GM23338 (cell line): ENCODE data around the gene TMC3. TPM values are rescaled to one million over a fixed set of nuclear protein-coding genes. Genes with fewer than 3 reads are reported as not detected.

Experiments
- ATAC-seq: fragments of 200-7000 bp; cut with Tn5 transposase; 3 replicates; pipeline ENCODE4 v1.9.1; 2020
- DNase-seq: peaks from one replicate; pipeline ENCODE4 v3.0.0-alpha.2; 2015; ENCODE audit warnings: low spot score
- H2AFZ ChIP-seq: fragments of 200-600 bp; sonication (generic); 2 replicates; pipeline ENCODE4 v1.8.0; 2016; ENCODE audit warnings: antibody characterized with exemption, mild to moderate bottlenecking, moderate library complexity
- H3F3A ChIP-seq: fragments of 200-600 bp; sonication (generic); replicated peaks from 2 replicates; pipeline ENCODE4 v1.8.0; 2017; ENCODE audit warnings: antibody characterized with exemption, mixed run types, low read depth
- H3K27ac ChIP-seq: fragments of 200-600 bp; sonication (generic); 2 replicates; pipeline ENCODE4 v1.6.1; 2016; ENCODE audit warnings: low read depth
- H3K27me3 ChIP-seq: fragments of 200-600 bp; sonication (generic); 2 replicates; pipeline ENCODE4 v1.8.0; 2016; ENCODE audit warnings: mild to moderate bottlenecking, mixed run types, moderate library complexity; ENCODE audit not compliant: insufficient read depth
- H3K36me3 ChIP-seq: fragments of 200-600 bp; sonication (generic); 2 replicates; pipeline ENCODE4 v1.8.0; 2016; ENCODE audit warnings: mild to moderate bottlenecking; ENCODE audit not compliant: insufficient read depth
- H3K4me1 ChIP-seq: fragments of 200-600 bp; sonication (generic); 2 replicates; pipeline ENCODE4 v1.8.0; 2016; ENCODE audit warnings: mild to moderate bottlenecking, moderate library complexity; ENCODE audit not compliant: insufficient read depth
- H3K4me2 ChIP-seq: fragments of 200-600 bp; sonication (generic); 2 replicates; pipeline ENCODE4 v1.7.1; 2017; ENCODE audit warnings: mixed run types
- H3K4me3 ChIP-seq: fragments of 200-600 bp; sonication (generic); 2 replicates; pipeline ENCODE4 v1.6.1; 2016; ENCODE audit warnings: mixed run types
- H3K79me2 ChIP-seq: fragments of 200-600 bp; sonication (generic); replicated peaks from 2 replicates; pipeline ENCODE4 v1.8.0; 2017; ENCODE audit warnings: mild to moderate bottlenecking; ENCODE audit not compliant: insufficient read depth
- H3K9me2 ChIP-seq: fragments of 200-600 bp; sonication (generic); 2 replicates; pipeline ENCODE4 v1.8.0; 2017; ENCODE audit not compliant: insufficient read depth
- H4K20me1 ChIP-seq: fragments of 200-600 bp; sonication (generic); replicated peaks from 2 replicates; pipeline ENCODE4 v1.8.0; 2017; ENCODE audit warnings: mild to moderate bottlenecking; ENCODE audit not compliant: insufficient read depth
- H3K27ac Mint-ChIP-seq: 2 replicates; pipeline ENCODE4 v1.8.0; 2020; ENCODE audit warnings: inconsistent platforms, mild to moderate bottlenecking, moderate library complexity, mixed read lengths
- H3K27me3 Mint-ChIP-seq: 3 replicates; pipeline ENCODE4 v1.8.0; 2022; ENCODE audit warnings: low read depth, mild to moderate bottlenecking, moderate library complexity, mixed read lengths, inconsistent platforms; ENCODE audit not compliant: insufficient read depth, poor library complexity
- H3K36me3 Mint-ChIP-seq: 3 replicates; pipeline ENCODE4 v1.8.0; 2021; ENCODE audit warnings: low read depth, mild to moderate bottlenecking, inconsistent platforms, moderate library complexity, mixed read lengths
- H3K4me1 Mint-ChIP-seq: 3 replicates; pipeline ENCODE4 v1.8.0; 2020; ENCODE audit warnings: mild to moderate bottlenecking, inconsistent platforms, mixed read lengths
- H3K4me3 Mint-ChIP-seq: 3 replicates; pipeline ENCODE4 v1.8.0; 2021; ENCODE audit warnings: moderate library complexity, mild to moderate bottlenecking, inconsistent platforms, mixed read lengths
- H3K9me3 Mint-ChIP-seq: 3 replicates; pipeline ENCODE4 v1.8.0; 2020; ENCODE audit warnings: moderate library complexity, mild to moderate bottlenecking, inconsistent platforms, mixed read lengths
- CREB1 ChIP-seq: fragments of 250-450 bp; sonication (Bioruptor Pico); IDR thresholded peaks from 2 replicates; pipeline ENCODE4 v1.5.0; 2020; ENCODE audit warnings: low read depth, mild to moderate bottlenecking, moderate library complexity
- EZH2 ChIP-seq: fragments of 200-600 bp; sonication (generic); IDR thresholded peaks from one replicate; pipeline ENCODE4 v1.8.0; 2017; ENCODE audit warnings: antibody characterized with exemption, mild to moderate bottlenecking, low read depth; ENCODE audit not compliant: unreplicated experiment
- JUNB ChIP-seq: IDR thresholded peaks from one replicate; pipeline ENCODE4 v1.6.1; 2016; ENCODE audit warnings: antibody characterized with exemption; ENCODE audit not compliant: unreplicated experiment
- NANOG ChIP-seq: IDR thresholded peaks from 2 replicates; pipeline ENCODE4 v1.6.1; 2016; ENCODE audit warnings: antibody characterized with exemption, borderline replicate concordance
- STAT1 ChIP-seq: IDR thresholded peaks from one replicate; pipeline ENCODE4 v1.6.1; 2016; ENCODE audit warnings: antibody characterized with exemption; ENCODE audit not compliant: unreplicated experiment
- ZNF331 ChIP-seq: fragments of 250-450 bp; sonication (Bioruptor Pico); IDR thresholded peaks from 2 replicates; pipeline ENCODE4 v1.5.0; 2020; ENCODE audit warnings: low read depth, mild to moderate bottlenecking, moderate library complexity
- polyA plus RNA-seq: library from polyadenylated mRNA; unstranded; fragments of >200 nt; fragmentation: Nextera tagmentation; extraction: Ambion mirVana; gene quantifications from 2 replicates; pipeline ENCODE4 v1.2.1, GENCODE V29; 2016
- total RNA-seq: library from RNA; depleted of rRNA; stranded (reverse); fragments of >200 nt; shearing (Covaris generic); gene quantifications from 2 replicates; pipeline ENCODE4 v1.2.3, GENCODE V29; 2014
- TF ChIP-seq, protein P1 (sequence below): fragments of 250-450 bp; sonication (Bioruptor Pico); IDR thresholded peaks from 2 replicates; pipeline ENCODE4 v1.5.0; 2020; ENCODE audit warnings: mild to moderate bottlenecking, moderate library complexity
- TF ChIP-seq, protein P2 (sequence below): IDR thresholded peaks from one replicate; pipeline ENCODE4 v1.6.1; 2018; ENCODE audit warnings: antibody characterized with exemption; ENCODE audit not compliant: unreplicated experiment
- TF ChIP-seq, protein P3 (sequence below), 2 experiments: fragments of 200-600 bp in 1 of 2; sonication (generic) in 1 of 2; conservative IDR thresholded peaks; 2 replicates each; pipeline versions ENCODE4 v1.5.1 to v1.6.1; 2016 to 2017; ENCODE audit warnings: antibody characterized with exemption in 2 of 2, low read depth in 2 of 2, mild to moderate bottlenecking in 2 of 2, moderate library complexity in 1 of 2
- TF ChIP-seq, protein P4 (sequence below): IDR thresholded peaks from 2 replicates; pipeline ENCODE4 v1.6.1; 2016; ENCODE audit warnings: antibody characterized with exemption

TMC3 gene
- total and polyA plus RNA-seq, 2 experiments from 2014 or later, result 0.10 TPM; not detected in 1

DNA sequence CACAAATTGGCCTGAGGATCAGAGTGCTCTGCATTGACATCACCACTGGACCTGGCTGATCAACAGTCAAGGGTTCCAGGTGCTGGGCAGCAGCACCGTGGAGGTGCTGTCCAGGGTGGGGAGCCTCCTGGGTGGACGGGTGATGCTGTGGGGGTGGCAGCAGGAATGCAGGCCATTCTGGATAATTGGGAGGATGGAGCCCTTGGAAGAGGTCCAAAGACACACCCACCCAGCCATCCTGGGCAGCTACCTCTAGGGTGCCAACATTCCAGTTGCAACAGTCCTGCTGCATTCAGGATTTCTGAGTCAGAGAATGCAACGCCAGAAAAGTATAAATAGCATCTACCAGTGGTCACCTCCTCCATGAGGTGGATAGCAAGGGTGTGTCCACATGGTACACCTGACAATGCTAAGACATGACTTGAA, 76.9 kb downstream of the TMC3 start:
- no peak overlapping the region for H2AFZ ChIP-seq
- H4K20me1 ChIP-seq, result no peaks in the 10 kb centered on the region
- Mint-ChIP-seq H3K27me3 (peaks cover 8% of the 10 kb centered on the region), H3K4me1 (peaks cover 28% of the 10 kb centered on the region), H3K4me3 (no peak overlapping the region), H3K36me3 (no peaks in the 10 kb centered on the region), H3K9me3 (no peaks in the 10 kb centered on the region), H3K27ac (no peak overlapping the region)
- 0 out of 2 replicates have a peak, but pooled peaks cover under 1% of the 10 kb centered on the region for H3K4me1 ChIP-seq
- H3K4me2 ChIP-seq, result no peak overlapping the region
- no peaks in the 10 kb centered on the region for H3F3A ChIP-seq
- DNase-seq, result no peak
- TF ChIP-seq, protein P1, sequence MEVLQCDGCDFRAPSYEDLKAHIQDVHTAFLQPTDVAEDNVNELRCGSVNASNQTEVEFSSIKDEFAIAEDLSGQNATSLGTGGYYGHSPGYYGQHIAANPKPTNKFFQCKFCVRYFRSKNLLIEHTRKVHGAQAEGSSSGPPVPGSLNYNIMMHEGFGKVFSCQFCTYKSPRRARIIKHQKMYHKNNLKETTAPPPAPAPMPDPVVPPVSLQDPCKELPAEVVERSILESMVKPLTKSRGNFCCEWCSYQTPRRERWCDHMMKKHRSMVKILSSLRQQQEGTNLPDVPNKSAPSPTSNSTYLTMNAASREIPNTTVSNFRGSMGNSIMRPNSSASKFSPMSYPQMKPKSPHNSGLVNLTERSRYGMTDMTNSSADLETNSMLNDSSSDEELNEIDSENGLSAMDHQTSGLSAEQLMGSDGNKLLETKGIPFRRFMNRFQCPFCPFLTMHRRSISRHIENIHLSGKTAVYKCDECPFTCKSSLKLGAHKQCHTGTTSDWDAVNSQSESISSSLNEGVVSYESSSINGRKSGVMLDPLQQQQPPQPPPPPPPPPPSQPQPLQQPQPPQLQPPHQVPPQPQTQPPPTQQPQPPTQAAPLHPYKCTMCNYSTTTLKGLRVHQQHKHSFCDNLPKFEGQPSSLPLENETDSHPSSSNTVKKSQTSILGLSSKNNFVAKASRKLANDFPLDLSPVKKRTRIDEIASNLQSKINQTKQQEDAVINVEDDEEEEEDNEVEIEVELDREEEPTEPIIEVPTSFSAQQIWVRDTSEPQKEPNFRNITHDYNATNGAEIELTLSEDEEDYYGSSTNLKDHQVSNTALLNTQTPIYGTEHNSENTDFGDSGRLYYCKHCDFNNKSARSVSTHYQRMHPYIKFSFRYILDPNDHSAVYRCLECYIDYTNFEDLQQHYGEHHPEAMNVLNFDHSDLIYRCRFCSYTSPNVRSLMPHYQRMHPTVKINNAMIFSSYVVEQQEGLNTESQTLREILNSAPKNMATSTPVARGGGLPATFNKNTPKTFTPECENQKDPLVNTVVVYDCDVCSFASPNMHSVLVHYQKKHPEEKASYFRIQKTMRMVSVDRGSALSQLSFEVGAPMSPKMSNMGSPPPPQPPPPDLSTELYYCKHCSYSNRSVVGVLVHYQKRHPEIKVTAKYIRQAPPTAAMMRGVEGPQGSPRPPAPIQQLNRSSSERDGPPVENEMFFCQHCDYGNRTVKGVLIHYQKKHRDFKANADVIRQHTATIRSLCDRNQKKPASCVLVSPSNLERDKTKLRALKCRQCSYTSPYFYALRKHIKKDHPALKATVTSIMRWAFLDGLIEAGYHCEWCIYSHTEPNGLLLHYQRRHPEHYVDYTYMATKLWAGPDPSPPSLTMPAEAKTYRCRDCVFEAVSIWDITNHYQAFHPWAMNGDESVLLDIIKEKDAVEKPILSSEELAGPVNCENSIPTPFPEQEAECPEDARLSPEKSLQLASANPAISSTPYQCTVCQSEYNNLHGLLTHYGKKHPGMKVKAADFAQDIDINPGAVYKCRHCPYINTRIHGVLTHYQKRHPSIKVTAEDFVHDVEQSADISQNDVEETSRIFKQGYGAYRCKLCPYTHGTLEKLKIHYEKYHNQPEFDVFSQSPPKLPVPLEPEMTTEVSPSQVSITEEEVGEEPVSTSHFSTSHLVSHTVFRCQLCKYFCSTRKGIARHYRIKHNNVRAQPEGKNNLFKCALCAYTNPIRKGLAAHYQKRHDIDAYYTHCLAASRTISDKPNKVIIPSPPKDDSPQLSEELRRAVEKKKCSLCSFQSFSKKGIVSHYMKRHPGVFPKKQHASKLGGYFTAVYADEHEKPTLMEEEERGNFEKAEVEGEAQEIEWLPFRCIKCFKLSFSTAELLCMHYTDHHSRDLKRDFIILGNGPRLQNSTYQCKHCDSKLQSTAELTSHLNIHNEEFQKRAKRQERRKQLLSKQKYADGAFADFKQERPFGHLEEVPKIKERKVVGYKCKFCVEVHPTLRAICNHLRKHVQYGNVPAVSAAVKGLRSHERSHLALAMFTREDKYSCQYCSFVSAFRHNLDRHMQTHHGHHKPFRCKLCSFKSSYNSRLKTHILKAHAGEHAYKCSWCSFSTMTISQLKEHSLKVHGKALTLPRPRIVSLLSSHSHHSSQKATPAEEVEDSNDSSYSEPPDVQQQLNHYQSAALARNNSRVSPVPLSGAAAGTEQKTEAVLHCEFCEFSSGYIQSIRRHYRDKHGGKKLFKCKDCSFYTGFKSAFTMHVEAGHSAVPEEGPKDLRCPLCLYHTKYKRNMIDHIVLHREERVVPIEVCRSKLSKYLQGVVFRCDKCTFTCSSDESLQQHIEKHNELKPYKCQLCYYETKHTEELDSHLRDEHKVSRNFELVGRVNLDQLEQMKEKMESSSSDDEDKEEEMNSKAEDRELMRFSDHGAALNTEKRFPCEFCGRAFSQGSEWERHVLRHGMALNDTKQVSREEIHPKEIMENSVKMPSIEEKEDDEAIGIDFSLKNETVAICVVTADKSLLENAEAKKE (CRISPR knock-in tag), result no peak
- TF ChIP-seq EZH2 (no peak), NANOG (no peak), ZNF331 (CRISPR knock-in tag) (no peak), STAT1 (no peak), CREB1 (CRISPR knock-in tag) (no peak), JUNB (no peak)
- TF ChIP-seq, protein P2, sequence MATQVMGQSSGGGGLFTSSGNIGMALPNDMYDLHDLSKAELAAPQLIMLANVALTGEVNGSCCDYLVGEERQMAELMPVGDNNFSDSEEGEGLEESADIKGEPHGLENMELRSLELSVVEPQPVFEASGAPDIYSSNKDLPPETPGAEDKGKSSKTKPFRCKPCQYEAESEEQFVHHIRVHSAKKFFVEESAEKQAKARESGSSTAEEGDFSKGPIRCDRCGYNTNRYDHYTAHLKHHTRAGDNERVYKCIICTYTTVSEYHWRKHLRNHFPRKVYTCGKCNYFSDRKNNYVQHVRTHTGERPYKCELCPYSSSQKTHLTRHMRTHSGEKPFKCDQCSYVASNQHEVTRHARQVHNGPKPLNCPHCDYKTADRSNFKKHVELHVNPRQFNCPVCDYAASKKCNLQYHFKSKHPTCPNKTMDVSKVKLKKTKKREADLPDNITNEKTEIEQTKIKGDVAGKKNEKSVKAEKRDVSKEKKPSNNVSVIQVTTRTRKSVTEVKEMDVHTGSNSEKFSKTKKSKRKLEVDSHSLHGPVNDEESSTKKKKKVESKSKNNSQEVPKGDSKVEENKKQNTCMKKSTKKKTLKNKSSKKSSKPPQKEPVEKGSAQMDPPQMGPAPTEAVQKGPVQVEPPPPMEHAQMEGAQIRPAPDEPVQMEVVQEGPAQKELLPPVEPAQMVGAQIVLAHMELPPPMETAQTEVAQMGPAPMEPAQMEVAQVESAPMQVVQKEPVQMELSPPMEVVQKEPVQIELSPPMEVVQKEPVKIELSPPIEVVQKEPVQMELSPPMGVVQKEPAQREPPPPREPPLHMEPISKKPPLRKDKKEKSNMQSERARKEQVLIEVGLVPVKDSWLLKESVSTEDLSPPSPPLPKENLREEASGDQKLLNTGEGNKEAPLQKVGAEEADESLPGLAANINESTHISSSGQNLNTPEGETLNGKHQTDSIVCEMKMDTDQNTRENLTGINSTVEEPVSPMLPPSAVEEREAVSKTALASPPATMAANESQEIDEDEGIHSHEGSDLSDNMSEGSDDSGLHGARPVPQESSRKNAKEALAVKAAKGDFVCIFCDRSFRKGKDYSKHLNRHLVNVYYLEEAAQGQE, result no peak
- TF ChIP-seq, protein P3, sequence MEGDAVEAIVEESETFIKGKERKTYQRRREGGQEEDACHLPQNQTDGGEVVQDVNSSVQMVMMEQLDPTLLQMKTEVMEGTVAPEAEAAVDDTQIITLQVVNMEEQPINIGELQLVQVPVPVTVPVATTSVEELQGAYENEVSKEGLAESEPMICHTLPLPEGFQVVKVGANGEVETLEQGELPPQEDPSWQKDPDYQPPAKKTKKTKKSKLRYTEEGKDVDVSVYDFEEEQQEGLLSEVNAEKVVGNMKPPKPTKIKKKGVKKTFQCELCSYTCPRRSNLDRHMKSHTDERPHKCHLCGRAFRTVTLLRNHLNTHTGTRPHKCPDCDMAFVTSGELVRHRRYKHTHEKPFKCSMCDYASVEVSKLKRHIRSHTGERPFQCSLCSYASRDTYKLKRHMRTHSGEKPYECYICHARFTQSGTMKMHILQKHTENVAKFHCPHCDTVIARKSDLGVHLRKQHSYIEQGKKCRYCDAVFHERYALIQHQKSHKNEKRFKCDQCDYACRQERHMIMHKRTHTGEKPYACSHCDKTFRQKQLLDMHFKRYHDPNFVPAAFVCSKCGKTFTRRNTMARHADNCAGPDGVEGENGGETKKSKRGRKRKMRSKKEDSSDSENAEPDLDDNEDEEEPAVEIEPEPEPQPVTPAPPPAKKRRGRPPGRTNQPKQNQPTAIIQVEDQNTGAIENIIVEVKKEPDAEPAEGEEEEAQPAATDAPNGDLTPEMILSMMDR (conservative IDR thresholded peaks at IDR 0.05; ENCODE audit: low read depth in 2 of 2), result no peak
- TF ChIP-seq, protein P4, sequence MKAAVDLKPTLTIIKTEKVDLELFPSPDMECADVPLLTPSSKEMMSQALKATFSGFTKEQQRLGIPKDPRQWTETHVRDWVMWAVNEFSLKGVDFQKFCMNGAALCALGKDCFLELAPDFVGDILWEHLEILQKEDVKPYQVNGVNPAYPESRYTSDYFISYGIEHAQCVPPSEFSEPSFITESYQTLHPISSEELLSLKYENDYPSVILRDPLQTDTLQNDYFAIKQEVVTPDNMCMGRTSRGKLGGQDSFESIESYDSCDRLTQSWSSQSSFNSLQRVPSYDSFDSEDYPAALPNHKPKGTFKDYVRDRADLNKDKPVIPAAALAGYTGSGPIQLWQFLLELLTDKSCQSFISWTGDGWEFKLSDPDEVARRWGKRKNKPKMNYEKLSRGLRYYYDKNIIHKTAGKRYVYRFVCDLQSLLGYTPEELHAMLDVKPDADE, result no peak
- H3K36me3 ChIP-seq, result no peaks in the 10 kb centered on the region
- no peaks in the 10 kb centered on the region for H3K79me2 ChIP-seq
- no peaks in the 10 kb centered on the region for H3K27me3 ChIP-seq
- no peak overlapping the region for H3K4me3 ChIP-seq
- no peak overlapping the region for H3K27ac ChIP-seq
- H3K9me2 ChIP-seq, result no peaks in the 10 kb centered on the region
- ATAC-seq, result no peak
